DOHH2 (cell line): Measurements from ENCODE around the gene GAREM1.

Experiments used
- H3F3A ChIP-seq: fragments of 200-600 bp; sonication (generic), shearing (Covaris generic); 2 replicates; pipeline ENCODE4 v1.6.0; 2016; ENCODE audit warnings: antibody characterized with exemption, mild to moderate bottlenecking; ENCODE audit not compliant: control insufficient read depth, insufficient read depth
- H3K27ac ChIP-seq: fragments of 200-600 bp; sonication (generic); 2 replicates; pipeline ENCODE4 v1.5.1; 2014; ENCODE audit warnings: low read depth, mild to moderate bottlenecking, low read length, moderate library complexity
- H3K27me3 ChIP-seq: fragments of 200-600 bp; sonication (generic); 2 replicates; pipeline ENCODE4 v1.6.1; 2014; ENCODE audit warnings: mild to moderate bottlenecking, low read length, mixed read lengths; ENCODE audit not compliant: control insufficient read depth
- H3K36me3 ChIP-seq: fragments of 200-600 bp; sonication (generic); 2 replicates; pipeline ENCODE4 v1.6.1; 2014; ENCODE audit warnings: mild to moderate bottlenecking, low read length, moderate library complexity, mixed read lengths; ENCODE audit not compliant: control insufficient read depth
- H3K4me1 ChIP-seq: fragments of 200-600 bp; sonication (generic); 2 replicates; pipeline ENCODE4 v1.6.1; 2014; ENCODE audit warnings: mild to moderate bottlenecking, low read length, mixed read lengths; ENCODE audit not compliant: control insufficient read depth
- H3K4me2 ChIP-seq: fragments of 200-600 bp; sonication (generic); 2 replicates; pipeline ENCODE4 v1.6.0; 2014; ENCODE audit warnings: mild to moderate bottlenecking, low read length, moderate library complexity
- H3K4me3 ChIP-seq: fragments of 200-600 bp; sonication (generic); 2 replicates; pipeline ENCODE4 v1.5.1; 2014; ENCODE audit warnings: mild to moderate bottlenecking, low read length, mixed read lengths
- H3K79me2 ChIP-seq: fragments of 200-600 bp; sonication (generic); 2 replicates; pipeline ENCODE4 v1.6.1; 2014; ENCODE audit warnings: mild to moderate bottlenecking, low read length, mixed read lengths; ENCODE audit not compliant: control insufficient read depth
- H3K9me2 ChIP-seq: fragments of 200-600 bp; sonication (generic); replicated peaks from 2 replicates; pipeline ENCODE4 v1.6.1; 2014; ENCODE audit warnings: mild to moderate bottlenecking, low read length, mixed read lengths; ENCODE audit not compliant: control insufficient read depth
- H3K9me3 ChIP-seq: fragments of 200-600 bp; sonication (generic); 2 replicates; pipeline ENCODE4 v1.6.1; 2014; ENCODE audit warnings: antibody characterized with exemption, low read length, mixed read lengths; ENCODE audit not compliant: control insufficient read depth, insufficient read depth
- H4K20me1 ChIP-seq: fragments of 200-600 bp; sonication (generic); 2 replicates; pipeline ENCODE4 v1.6.0; 2014; ENCODE audit warnings: low read depth, mild to moderate bottlenecking, antibody characterized with exemption, low read length, moderate library complexity; ENCODE audit not compliant: control insufficient read depth, insufficient read depth
- EZH2phosphoT487 ChIP-seq: fragments of 200-600 bp; sonication (generic); IDR thresholded peaks from 2 replicates; pipeline ENCODE4 v1.6.1; 2017; ENCODE audit warnings: borderline replicate concordance, mild to moderate bottlenecking, antibody characterized with exemption, low read length, moderate library complexity, mixed read lengths
- TF ChIP-seq, protein P1 (sequence below): fragments of 200-600 bp; sonication (generic); IDR thresholded peaks from one replicate; pipeline ENCODE4 v1.5.1; 2014; ENCODE audit warnings: antibody characterized with exemption, mild to moderate bottlenecking, low read depth, low read length; ENCODE audit not compliant: poor library complexity, severe bottlenecking

Gene GAREM1

DNA sequence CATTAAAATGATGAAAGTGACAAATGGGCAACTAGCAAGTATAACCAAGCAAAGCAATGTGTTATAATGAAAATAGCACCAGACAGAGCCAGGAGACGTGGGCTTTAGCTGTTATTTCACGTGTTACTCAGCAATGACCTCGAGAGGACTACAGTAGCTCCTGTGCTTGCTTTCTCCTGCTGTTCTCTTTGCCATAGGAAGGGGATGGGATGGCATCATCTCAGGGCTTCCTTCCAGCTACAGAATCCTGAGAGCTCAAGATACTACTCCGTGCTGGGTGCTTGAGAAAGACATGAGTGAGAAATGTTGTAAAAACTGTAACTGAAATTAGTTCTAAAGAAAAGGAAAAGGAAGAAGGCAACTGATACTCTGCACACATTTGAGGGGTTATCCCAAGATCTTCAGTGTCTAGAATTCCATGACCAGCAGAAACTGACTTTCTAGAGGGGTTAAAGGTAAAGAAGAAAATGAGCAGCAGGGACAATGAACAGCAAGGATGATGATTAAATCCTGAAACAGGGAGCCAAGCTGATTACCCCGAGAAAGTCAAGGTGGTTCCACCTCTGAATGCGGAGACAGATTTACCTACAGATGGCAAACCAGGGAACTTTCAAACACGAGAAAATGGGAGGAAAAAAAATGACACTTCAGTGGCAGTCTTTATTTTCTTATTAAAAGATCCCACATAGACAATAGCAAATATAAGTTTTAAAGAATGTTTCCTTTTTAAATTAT is 33.4 kb downstream of the GAREM1 start:
- no peaks in the 10 kb centered on the region for H3K9me3 ChIP-seq
- peaks cover 3% of the 10 kb centered on the region; the same call in 1 of the 2 replicates for H3K27me3 ChIP-seq
- H3K9me2 ChIP-seq = no peaks in the 10 kb centered on the region
- no peak overlapping the region for H3K4me3 ChIP-seq
- H3K4me2 ChIP-seq = no peak overlapping the region
- H4K20me1 ChIP-seq = no peaks in the 10 kb centered on the region; the same call in 1 of the 2 replicates
- H3F3A ChIP-seq = no peaks in the 10 kb centered on the region
- no peak overlapping the region for H3K27ac ChIP-seq
- no peaks in the 10 kb centered on the region for H3K79me2 ChIP-seq
- TF ChIP-seq, protein P1, sequence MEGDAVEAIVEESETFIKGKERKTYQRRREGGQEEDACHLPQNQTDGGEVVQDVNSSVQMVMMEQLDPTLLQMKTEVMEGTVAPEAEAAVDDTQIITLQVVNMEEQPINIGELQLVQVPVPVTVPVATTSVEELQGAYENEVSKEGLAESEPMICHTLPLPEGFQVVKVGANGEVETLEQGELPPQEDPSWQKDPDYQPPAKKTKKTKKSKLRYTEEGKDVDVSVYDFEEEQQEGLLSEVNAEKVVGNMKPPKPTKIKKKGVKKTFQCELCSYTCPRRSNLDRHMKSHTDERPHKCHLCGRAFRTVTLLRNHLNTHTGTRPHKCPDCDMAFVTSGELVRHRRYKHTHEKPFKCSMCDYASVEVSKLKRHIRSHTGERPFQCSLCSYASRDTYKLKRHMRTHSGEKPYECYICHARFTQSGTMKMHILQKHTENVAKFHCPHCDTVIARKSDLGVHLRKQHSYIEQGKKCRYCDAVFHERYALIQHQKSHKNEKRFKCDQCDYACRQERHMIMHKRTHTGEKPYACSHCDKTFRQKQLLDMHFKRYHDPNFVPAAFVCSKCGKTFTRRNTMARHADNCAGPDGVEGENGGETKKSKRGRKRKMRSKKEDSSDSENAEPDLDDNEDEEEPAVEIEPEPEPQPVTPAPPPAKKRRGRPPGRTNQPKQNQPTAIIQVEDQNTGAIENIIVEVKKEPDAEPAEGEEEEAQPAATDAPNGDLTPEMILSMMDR = no peak
- TF ChIP-seq EZH2phosphoT487 = no peak
- H3K36me3 ChIP-seq = no peaks in the 10 kb centered on the region
- no peaks in the 10 kb centered on the region for H3K4me1 ChIP-seq

DNA sequence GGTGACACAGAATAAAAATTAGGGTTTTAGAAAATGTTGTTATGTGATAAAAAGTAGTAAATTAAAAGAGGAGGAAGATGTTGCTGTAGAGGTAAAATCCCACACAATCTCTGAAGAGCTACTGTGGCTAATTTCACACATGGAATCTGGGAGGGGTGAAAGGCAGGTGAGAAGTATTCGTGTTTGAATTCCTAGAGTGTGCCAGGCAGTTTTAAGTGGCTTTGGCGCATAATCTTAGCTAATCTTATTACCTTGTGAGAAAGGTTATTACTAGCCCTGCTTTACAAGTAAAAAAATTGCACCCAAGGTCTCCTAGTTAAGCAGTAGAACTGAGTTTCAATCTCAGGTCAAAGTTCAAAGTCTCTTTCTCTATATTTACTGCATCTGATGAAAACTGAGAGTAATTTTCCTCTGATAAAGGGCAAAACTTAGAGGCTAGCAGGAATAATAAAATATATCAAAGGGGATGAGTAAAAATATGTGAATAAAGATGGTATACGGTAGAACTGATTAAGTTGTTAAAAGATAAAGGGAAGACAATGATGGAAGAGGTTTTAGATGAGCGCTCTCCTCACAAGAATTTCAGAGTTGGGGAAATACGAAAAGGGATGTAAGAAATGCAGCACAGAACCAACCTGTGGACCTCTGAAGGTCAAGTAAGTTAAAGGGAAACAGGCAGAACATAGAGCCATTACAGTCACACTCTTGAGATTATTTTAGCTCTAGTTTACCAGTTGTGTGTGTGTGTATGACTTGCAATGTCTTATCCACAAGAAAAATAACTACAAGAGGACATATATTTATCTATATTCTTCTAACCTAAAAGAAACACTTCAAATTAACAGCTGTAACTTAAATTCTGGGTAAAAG is 34.8 kb downstream of the GAREM1 start:
- H3K9me3 ChIP-seq = no peaks in the 10 kb centered on the region
- H3K9me2 ChIP-seq = no peaks in the 10 kb centered on the region
- H3K4me1 ChIP-seq = no peaks in the 10 kb centered on the region
- no peaks in the 10 kb centered on the region for H3F3A ChIP-seq
- H3K4me3 ChIP-seq = no peak overlapping the region
- H3K27me3 ChIP-seq = peaks cover 3% of the 10 kb centered on the region; the same call in 1 of the 2 replicates
- no peaks in the 10 kb centered on the region for H3K36me3 ChIP-seq
- H4K20me1 ChIP-seq = no peaks in the 10 kb centered on the region; the same call in 1 of the 2 replicates
- no peak for TF ChIP-seq EZH2phosphoT487
- TF ChIP-seq, protein P1 = no peak
- H3K79me2 ChIP-seq = no peaks in the 10 kb centered on the region
- H3K27ac ChIP-seq = no peak overlapping the region
- H3K4me2 ChIP-seq = no peak overlapping the region

DNA sequence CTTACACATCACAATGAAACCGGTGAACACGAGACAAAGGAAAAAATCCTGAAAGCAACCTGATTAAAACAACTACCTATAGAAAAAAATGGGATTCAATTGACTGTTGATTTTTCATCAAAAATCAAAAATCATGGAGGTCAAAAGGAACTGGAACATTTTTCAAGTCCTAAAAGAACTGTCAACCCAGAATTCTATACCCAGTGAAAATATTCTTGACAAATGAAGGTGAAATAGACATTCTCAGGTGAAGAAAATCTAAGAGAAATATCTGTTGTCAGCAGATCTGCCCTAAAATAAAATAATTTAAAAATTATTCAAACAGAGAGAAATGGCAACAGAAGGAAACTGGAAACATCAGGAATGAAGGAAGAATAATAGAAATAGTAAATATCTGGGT is 38.9 kb downstream of the GAREM1 start:
- no peak overlapping the region for H3K4me3 ChIP-seq
- H3K4me2 ChIP-seq = no peak overlapping the region
- no peaks in the 10 kb centered on the region for H3K4me1 ChIP-seq
- no peaks in the 10 kb centered on the region for H3K36me3 ChIP-seq
- H4K20me1 ChIP-seq = no peaks in the 10 kb centered on the region
- no peak for TF ChIP-seq EZH2phosphoT487
- TF ChIP-seq, protein P1 = no peak
- no peaks in the 10 kb centered on the region for H3K9me3 ChIP-seq
- H3K9me2 ChIP-seq = no peaks in the 10 kb centered on the region
- no peaks in the 10 kb centered on the region for H3F3A ChIP-seq
- H3K79me2 ChIP-seq = no peaks in the 10 kb centered on the region
- no peak overlapping the region for H3K27ac ChIP-seq
- H3K27me3 ChIP-seq = no peaks in the 10 kb centered on the region
